GM06990 (cell line): ENCODE measurements around the gene MSL3B.

ENCODE experiments used
- DNase-seq: peaks from one replicate; pipeline ENCODE4 v3.0.0-alpha.2; 2011; ENCODE audit not compliant: insufficient read length; ENCODE audit errors: extremely low read depth
- H3K27me3 ChIP-seq: replicated peaks from 2 replicates; pipeline ENCODE4 v1.6.0; 2011; ENCODE audit warnings: low read length; ENCODE audit not compliant: control insufficient read depth, insufficient read depth
- H3K36me3 ChIP-seq: 2 replicates; pipeline ENCODE4 v1.5.1; 2011; ENCODE audit warnings: low read length; ENCODE audit not compliant: control insufficient read depth, insufficient read depth
- H3K4me3 ChIP-seq: replicated peaks from 2 replicates; pipeline ENCODE4 v1.5.1; 2011; ENCODE audit warnings: low read depth, mild to moderate bottlenecking, control low read depth, low read length
- TF ChIP-seq, protein P1 (sequence below): IDR thresholded peaks from 2 replicates; pipeline ENCODE4 v1.5.1; 2011; ENCODE audit warnings: low read length, control low read depth, mild to moderate bottlenecking, inconsistent platforms; ENCODE audit not compliant: insufficient read depth, poor library complexity, severe bottlenecking

Gene MSL3B

DNA sequence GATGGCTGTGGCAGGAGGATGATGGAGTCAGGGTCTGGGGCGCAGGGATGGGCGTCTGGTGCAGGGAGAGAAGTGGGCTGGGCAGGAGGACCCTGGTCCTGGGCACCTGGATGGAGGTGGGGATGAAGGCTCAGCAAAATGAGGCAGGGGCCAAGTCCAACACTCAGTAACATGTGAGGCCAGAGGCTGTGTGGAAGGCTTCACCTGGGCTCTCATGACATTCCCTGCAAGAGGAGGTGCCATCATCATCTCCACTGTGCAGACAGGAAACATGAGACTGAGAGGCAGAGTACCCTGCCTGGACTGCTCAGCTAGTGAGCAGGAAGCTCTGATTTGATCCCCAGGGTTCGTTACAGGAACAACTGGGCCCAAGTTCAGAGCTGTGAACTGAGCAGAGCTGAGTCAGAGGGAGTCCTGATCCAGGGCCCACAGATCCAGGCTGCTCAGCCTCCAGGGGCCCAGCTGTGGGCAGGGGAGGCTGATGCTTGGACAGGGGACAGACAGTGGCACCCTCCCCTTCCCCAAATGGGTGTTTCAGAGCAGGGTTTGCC lies 50.8 kb downstream of the MSL3B start:
- Histone ChIP-seq H3K27me3 (0 out of 2 replicates have a peak, but pooled peaks cover 2% of the 10 kb centered on the region), H3K36me3 (no peaks in the 10 kb centered on the region), H3K4me3 (no peak overlapping the region)
- TF ChIP-seq, protein P1, sequence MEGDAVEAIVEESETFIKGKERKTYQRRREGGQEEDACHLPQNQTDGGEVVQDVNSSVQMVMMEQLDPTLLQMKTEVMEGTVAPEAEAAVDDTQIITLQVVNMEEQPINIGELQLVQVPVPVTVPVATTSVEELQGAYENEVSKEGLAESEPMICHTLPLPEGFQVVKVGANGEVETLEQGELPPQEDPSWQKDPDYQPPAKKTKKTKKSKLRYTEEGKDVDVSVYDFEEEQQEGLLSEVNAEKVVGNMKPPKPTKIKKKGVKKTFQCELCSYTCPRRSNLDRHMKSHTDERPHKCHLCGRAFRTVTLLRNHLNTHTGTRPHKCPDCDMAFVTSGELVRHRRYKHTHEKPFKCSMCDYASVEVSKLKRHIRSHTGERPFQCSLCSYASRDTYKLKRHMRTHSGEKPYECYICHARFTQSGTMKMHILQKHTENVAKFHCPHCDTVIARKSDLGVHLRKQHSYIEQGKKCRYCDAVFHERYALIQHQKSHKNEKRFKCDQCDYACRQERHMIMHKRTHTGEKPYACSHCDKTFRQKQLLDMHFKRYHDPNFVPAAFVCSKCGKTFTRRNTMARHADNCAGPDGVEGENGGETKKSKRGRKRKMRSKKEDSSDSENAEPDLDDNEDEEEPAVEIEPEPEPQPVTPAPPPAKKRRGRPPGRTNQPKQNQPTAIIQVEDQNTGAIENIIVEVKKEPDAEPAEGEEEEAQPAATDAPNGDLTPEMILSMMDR: no peak
- no peak for DNase-seq

DNA sequence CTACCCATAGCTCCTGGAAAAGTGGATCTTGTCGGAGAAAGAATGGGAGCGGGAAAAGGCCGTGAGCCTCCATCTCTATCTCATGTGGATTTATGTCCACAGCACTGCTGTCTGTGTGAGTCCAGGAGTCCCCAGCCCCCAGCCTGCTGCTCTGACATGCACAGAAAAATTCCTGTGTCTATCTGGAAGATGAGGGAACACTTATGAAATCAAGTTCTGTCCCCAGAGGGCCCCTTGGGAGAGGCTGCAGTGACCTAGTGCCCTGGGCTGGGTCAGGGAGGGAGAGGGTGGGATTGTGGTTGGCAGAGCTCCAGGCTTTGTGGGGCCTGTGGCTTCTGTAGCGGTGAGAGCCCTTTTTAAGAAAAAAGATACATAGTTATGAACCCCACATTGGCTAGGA lies 51.4 kb downstream of the MSL3B start:
- Histone ChIP-seq H3K27me3 (0 out of 2 replicates have a peak, but pooled peaks cover 2% of the 10 kb centered on the region), H3K4me3 (no peak overlapping the region), H3K36me3 (no peaks in the 10 kb centered on the region)
- no peak for DNase-seq
- TF ChIP-seq, protein P1: no peak

DNA sequence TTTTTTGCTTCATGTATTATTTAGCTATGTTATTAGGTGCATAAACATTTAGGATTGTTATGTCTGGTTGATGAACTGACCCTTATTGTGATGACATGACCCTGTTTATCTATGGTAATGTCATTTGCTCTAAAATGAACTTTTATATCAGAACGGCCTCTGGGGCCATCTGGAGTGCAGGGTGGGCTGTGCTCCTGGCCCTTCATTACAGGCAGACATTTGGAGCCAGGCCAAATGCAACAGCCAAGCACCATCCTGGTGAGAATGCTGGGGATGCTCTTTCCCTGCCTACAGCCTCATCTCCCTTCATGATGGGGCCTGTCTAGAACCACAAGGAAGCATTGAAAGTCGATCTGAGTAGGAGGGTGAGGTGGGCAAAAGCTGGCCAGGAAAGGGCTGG lies 51.9 kb downstream of the MSL3B start:
- no peak for DNase-seq
- no peak overlapping the region for H3K4me3 ChIP-seq
- TF ChIP-seq, protein P1: no peak
- H3K27me3 ChIP-seq: 0 out of 2 replicates have a peak, but pooled peaks cover 2% of the 10 kb centered on the region
- H3K36me3 ChIP-seq: no peaks in the 10 kb centered on the region

DNA sequence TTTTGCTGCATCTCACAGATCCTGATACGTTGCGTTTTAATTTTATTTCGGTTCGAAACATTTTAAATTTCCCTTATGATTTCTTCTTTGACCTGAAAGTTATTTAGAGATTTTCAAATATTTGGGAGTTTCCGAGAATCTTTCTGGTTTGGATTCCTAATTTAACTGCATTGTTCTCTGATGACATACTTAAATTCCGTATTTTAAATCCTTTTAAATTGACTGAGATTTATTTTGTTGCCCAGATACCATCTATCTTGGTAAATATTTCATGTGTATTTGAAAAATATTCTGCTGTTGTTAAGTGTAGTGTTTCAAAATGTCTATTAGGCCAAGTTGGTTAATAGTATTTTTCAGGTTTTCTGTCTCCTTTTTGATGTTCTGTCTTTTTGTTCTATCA lies 52.3 kb downstream of the MSL3B start:
- no peak overlapping the region for H3K4me3 ChIP-seq
- H3K36me3 ChIP-seq: no peaks in the 10 kb centered on the region
- no peak for DNase-seq
- 0 out of 2 replicates have a peak, but pooled peaks cover 2% of the 10 kb centered on the region for H3K27me3 ChIP-seq
- TF ChIP-seq, protein P1: no peak
